ENCODE results near the gene SNX20. TPM values are rescaled to one million over a fixed set of nuclear protein-coding genes. Genes with fewer than 3 reads are reported as not detected.

The SNX20 gene
- total and polyA plus RNA-seq, 2 of the 4 experiments (the other 2 are of a cell fraction) = not detected

DNA sequence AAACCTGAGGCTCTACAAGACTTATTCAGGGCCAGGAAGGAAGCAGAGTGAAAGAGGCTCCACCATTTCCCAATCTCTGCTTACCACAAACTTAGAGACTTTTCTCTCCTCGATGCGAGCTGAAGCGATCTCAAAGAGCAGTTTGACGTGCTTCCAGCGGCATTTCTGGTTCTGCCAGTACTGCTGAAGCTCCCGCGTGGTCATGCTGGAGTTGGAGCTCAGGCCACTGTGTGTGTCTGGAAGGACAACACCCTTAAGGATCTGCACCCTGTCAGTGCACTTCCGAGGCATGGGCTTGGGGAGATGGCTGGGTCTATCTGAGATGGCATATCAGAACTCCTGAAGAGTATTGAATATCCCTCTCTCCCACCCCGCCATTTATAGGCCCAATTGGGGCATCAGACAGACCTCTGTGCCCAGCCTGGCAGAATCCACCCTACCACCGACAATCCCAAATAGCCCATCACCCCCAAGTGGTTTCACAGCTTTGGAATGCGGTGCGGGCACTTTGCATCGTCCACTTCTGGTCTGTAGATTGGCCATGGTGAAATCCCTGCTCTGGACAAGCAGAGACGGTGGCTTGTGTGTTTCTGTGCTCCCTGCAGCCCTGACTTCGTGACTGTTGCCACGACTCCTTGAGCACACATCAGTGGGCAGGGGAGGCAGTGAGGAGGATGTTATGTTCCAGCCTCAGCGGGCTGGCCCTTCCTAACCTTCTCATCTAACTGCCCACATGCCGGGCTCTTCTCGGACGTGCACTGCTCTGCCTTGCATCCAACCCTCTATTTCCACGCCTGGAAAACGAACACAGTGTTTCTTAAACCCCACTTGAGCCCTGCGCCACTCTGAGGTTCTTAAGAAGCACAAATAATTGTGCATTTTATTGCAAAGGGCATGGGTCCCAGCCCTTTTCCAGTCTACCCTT lies 5.2 kb downstream of the SNX20 start:
- POLR2A ChIA-PET (ENCODE audit: unreplicated experiment) = no interaction called here
- in situ Hi-C loops (cut with MboI; ENCODE audit: low sequenced_read_pairs) (no loop called here), intact Hi-C loops (cut with micrococcal nuclease) (no loop called here), dilution Hi-C loops (cut with HindIII; ENCODE audit: low sequenced_read_pairs, unreplicated experiment) (no loop called here)
- H3K36me3 ChIP-seq (ENCODE audit: control insufficient read depth, insufficient read depth, low read length) = no peaks in the 10 kb centered on the region
- no peak overlapping the region for H3K4me2 ChIP-seq (ENCODE audit: low read depth, low read length)
- H3K18ac ChIP-seq (ENCODE audit: low read depth, low read length) = no peak overlapping the region
- ATAC-seq (ENCODE audit: low read depth) = no peak
- no peak overlapping the region for H3K27ac ChIP-seq (ENCODE audit: insufficient read depth, low read length)
- H2BK120ac ChIP-seq (ENCODE audit: low read depth, low read length) = no peak overlapping the region
- H4K8ac ChIP-seq (ENCODE audit: low read depth in 2 of 2, low read length in 2 of 2) = no peak overlapping the region
- H3K56ac ChIP-seq (ENCODE audit: extremely low read depth, insufficient read depth, low read length) = no peak overlapping the region
- TF ChIP-seq, protein P1, sequence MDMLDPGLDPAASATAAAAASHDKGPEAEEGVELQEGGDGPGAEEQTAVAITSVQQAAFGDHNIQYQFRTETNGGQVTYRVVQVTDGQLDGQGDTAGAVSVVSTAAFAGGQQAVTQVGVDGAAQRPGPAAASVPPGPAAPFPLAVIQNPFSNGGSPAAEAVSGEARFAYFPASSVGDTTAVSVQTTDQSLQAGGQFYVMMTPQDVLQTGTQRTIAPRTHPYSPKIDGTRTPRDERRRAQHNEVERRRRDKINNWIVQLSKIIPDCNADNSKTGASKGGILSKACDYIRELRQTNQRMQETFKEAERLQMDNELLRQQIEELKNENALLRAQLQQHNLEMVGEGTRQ (IDR thresholded peaks at IDR 0.05; ENCODE audit: low read depth, low read length) = no peak
- TF ChIP-seq, protein P2, sequence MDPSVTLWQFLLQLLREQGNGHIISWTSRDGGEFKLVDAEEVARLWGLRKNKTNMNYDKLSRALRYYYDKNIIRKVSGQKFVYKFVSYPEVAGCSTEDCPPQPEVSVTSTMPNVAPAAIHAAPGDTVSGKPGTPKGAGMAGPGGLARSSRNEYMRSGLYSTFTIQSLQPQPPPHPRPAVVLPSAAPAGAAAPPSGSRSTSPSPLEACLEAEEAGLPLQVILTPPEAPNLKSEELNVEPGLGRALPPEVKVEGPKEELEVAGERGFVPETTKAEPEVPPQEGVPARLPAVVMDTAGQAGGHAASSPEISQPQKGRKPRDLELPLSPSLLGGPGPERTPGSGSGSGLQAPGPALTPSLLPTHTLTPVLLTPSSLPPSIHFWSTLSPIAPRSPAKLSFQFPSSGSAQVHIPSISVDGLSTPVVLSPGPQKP (IDR thresholded peaks at IDR 0.05; ENCODE audit: borderline replicate concordance, low read depth, low read length) = no peak
- no peak for TF ChIP-seq CHD1 (IDR thresholded peaks at IDR 0.05; ENCODE audit: low read depth, low read length)
- no peak for TF ChIP-seq MAZ (IDR thresholded peaks at IDR 0.05; ENCODE audit: borderline replicate concordance, low read depth, low read length)
- TF ChIP-seq RCOR1 (IDR thresholded peaks at IDR 0.05; ENCODE audit: insufficient replicate concordance, low read length) = no peak
- TF ChIP-seq NFE2L2 (IDR thresholded peaks at IDR 0.05; ENCODE audit: low read depth, low read length) = no peak
- TF ChIP-seq, protein P3, sequence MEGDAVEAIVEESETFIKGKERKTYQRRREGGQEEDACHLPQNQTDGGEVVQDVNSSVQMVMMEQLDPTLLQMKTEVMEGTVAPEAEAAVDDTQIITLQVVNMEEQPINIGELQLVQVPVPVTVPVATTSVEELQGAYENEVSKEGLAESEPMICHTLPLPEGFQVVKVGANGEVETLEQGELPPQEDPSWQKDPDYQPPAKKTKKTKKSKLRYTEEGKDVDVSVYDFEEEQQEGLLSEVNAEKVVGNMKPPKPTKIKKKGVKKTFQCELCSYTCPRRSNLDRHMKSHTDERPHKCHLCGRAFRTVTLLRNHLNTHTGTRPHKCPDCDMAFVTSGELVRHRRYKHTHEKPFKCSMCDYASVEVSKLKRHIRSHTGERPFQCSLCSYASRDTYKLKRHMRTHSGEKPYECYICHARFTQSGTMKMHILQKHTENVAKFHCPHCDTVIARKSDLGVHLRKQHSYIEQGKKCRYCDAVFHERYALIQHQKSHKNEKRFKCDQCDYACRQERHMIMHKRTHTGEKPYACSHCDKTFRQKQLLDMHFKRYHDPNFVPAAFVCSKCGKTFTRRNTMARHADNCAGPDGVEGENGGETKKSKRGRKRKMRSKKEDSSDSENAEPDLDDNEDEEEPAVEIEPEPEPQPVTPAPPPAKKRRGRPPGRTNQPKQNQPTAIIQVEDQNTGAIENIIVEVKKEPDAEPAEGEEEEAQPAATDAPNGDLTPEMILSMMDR (conservative IDR thresholded peaks at IDR 0.05; ENCODE audit: low read depth, low read length) = no peak
- no peak for TF ChIP-seq BHLHE40 (IDR thresholded peaks at IDR 0.05; ENCODE audit: low read depth, low read length)
- TF ChIP-seq CEBPB (IDR thresholded peaks at IDR 0.05; ENCODE audit: low read depth, low read length) = no peak
- H4K91ac ChIP-seq (ENCODE audit: insufficient read depth, low read depth, low read length) = no peak overlapping the region
- no peak overlapping the region for H2AFZ ChIP-seq (replicated peaks; ENCODE audit: low read length, poor library complexity)
- H3K9me1 ChIP-seq (ENCODE audit: insufficient read depth, low read length) = no peaks in the 10 kb centered on the region
- no peak overlapping the region for H2AK5ac ChIP-seq (ENCODE audit: low read depth, low read length)
- no peak overlapping the region for H2BK5ac ChIP-seq (ENCODE audit: low read depth, low read length, poor library complexity, severe bottlenecking)
- no peak for DNase-seq
- H3K27me3 ChIP-seq (ENCODE audit: control insufficient read depth, insufficient read depth, low read length) = peaks cover 5% of the 10 kb centered on the region
- H2BK15ac ChIP-seq (ENCODE audit: low read depth, low read length) = no peak overlapping the region
- CTCF ChIA-PET = no interaction called here
- H4K20me1 ChIP-seq (ENCODE audit: insufficient read depth, low read length) = no peaks in the 10 kb centered on the region
- no peak overlapping the region for H4K5ac ChIP-seq (ENCODE audit: low read depth, low read length)
- no peak overlapping the region for H3K14ac ChIP-seq (replicated peaks; ENCODE audit: low read depth, low read length)
- no peaks in the 10 kb centered on the region for H3K79me1 ChIP-seq (ENCODE audit: low read depth in 1 of 2, low read length in 2 of 2)
- no peak overlapping the region for H3K4ac ChIP-seq (ENCODE audit: low read depth, low read length)
- H3K23ac ChIP-seq (ENCODE audit: low read depth, low read length) = no peak overlapping the region
- H3K9me3 ChIP-seq (ENCODE audit: control insufficient read depth, insufficient read depth, low read length) = peaks cover 23% of the 10 kb centered on the region
- BruUV-seq (replicated peaks) = no TSS peak
- no peak overlapping the region for H2BK20ac ChIP-seq (ENCODE audit: low read depth, low read length)
- H3K4me1 ChIP-seq (ENCODE audit: control insufficient read depth, insufficient read depth, low read length) = no peaks in the 10 kb centered on the region
- H3K9ac ChIP-seq (ENCODE audit: low read depth, low read length) = no peak overlapping the region
- 73% methylated on average over 9 of the region's 23 CpGs; no CpG with 5 or more reads in 1 of the 2 experiments for WGBS, 2 experiments (ENCODE audit: extremely low coverage in 2 of 2, insufficient read length in 1 of 2)
- H3K4me3 ChIP-seq (ENCODE audit: insufficient read depth, low read depth, low read length) = no peak overlapping the region
- H2AK9ac ChIP-seq (replicated peaks; ENCODE audit: low read depth, low read length, poor library complexity) = no peak overlapping the region

Measured in IMR-90 (cell line).